ENCODE results near the gene PAFAH2.

DNA sequence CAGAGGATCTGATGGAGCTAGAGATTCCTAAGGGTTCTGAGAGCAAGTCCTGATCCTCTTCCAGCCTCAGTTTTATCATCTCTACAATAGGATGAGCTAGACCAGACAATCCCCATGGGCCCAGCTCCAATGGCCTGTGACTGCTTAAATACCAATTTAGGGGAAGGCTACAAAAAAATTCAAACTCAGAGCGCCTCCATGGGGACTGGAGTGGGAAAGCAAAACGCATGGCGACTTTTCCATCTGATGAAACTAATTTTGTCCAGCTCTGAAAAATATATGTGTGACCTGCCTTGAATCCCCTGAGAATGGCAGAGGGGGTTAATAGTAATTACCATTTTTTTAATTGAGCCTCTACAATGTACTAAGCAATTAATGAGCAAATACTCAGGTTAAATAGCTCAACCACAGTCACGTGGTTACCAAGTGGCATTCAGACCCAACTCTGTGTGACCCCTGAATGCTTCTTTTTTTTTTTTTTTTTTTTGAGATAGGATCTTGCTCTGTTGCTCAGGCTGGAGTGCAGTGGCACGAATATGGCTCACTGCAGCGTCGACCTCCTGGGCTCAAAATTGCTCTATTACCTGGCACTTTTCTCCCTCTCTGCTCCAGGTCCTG, 32.1 kb upstream of the PAFAH2 start:
- TF ChIP-seq CTCF (CRISPR knock-in tag; IDR thresholded peaks at IDR 0.05) (peak; percentile 46), POLR2A (IDR thresholded peaks at IDR 0.05; ENCODE audit: insufficient read depth in 1 of 2, low read depth in 2 of 2, low read length in 2 of 2) (no peak), SETDB1 (CRISPR knock-in tag; IDR thresholded peaks at IDR 0.05; ENCODE audit: borderline replicate concordance) (no peak), IRX3 (CRISPR knock-in tag; IDR thresholded peaks at IDR 0.05; ENCODE audit: borderline replicate concordance, low read depth) (no peak), MYNN (CRISPR knock-in tag; IDR thresholded peaks at IDR 0.05; ENCODE audit: low read depth) (no peak), STAG1 (CRISPR knock-in tag; IDR thresholded peaks at IDR 0.05) (peak; percentile 44), RFX5 (IDR thresholded peaks at IDR 0.05; ENCODE audit: low read depth, low read length) (no peak), ZIK1 (CRISPR knock-in tag; IDR thresholded peaks at IDR 0.05; ENCODE audit: borderline replicate concordance, low read depth) (no peak), YY1 (IDR thresholded peaks at IDR 0.05; ENCODE audit: insufficient read depth, insufficient replicate concordance, low read depth, low read length) (no peak), ZNF263 (CRISPR knock-in tag; IDR thresholded peaks at IDR 0.05) (no peak), CBX1 (IDR thresholded peaks at IDR 0.05; ENCODE audit: low read depth) (no peak), HCFC1 (IDR thresholded peaks at IDR 0.05; ENCODE audit: low read depth, low read length) (no peak), TAF1 (CRISPR knock-in tag; IDR thresholded peaks at IDR 0.05) (no peak), MIER2 (CRISPR knock-in tag; IDR thresholded peaks at IDR 0.05) (no peak)
